Neutrophil (primary cell): ENCODE results near the gene CACNA2D2.

Experiments used
- H3K27ac ChIP-seq: fragments of 200-600 bp; sonication (generic); 2 replicates; pipeline ENCODE4 v1.5.1; 2016; ENCODE audit warnings: mild to moderate bottlenecking, moderate library complexity
- H3K27me3 ChIP-seq: fragments of 200-600 bp; sonication (generic); 2 replicates; pipeline ENCODE4 v1.6.0; 2016; ENCODE audit warnings: mild to moderate bottlenecking
- H3K36me3 ChIP-seq: fragments of 200-600 bp; sonication (generic); 2 replicates; pipeline ENCODE4 v1.5.1; 2017
- H3K4me1 ChIP-seq, 2 experiments: fragments of 200-600 bp in 1 of 2; sonication (generic) in 1 of 2; 1 replicate in 1 of 2; 2 replicates in 1 of 2; pipeline versions ENCODE4 v1.5.1 to v1.6.1; 2013 to 2016; ENCODE audit warnings: low read depth in 1 of 2, low read length in 1 of 2, mild to moderate bottlenecking in 1 of 2, moderate library complexity in 1 of 2; ENCODE audit not compliant: control insufficient read depth in 1 of 2, insufficient read depth in 1 of 2
- H3K4me3 ChIP-seq, 2 experiments: fragments of 200-600 bp in 1 of 2; sonication (generic) in 1 of 2; 1 replicate in 1 of 2; 2 replicates in 1 of 2; pipeline ENCODE4 v1.5.1; 2013 to 2016; ENCODE audit warnings: low read depth in 1 of 2, low read length in 1 of 2, mild to moderate bottlenecking in 1 of 2, moderate library complexity in 1 of 2
- H3K9me3 ChIP-seq: fragments of 200-600 bp; sonication (generic); 2 replicates; pipeline ENCODE4 v1.5.1; 2016
- CTCF ChIP-seq: fragments of 200-600 bp; sonication (generic); IDR thresholded peaks from 2 replicates; pipeline ENCODE4 v1.5.1; 2016; ENCODE audit warnings: antibody characterized with exemption

The CACNA2D2 gene

GRCh38 chr3:50340147-50340447 lies 163.3 kb downstream of the CACNA2D2 start:
- H3K27ac ChIP-seq, result peak overlapping the region; percentile 100
- H3K27me3 ChIP-seq, result no peaks in the 10 kb centered on the region
- H3K36me3 ChIP-seq, result no peaks in the 10 kb centered on the region
- H3K4me1 ChIP-seq, result peaks cover 77% of the 10 kb centered on the region in 2 experiments
- TF ChIP-seq CTCF, result no peak
- H3K4me3 ChIP-seq, result peak overlapping the region; percentile 91 to 93
- no peaks in the 10 kb centered on the region for H3K9me3 ChIP-seq

GRCh38 chr3:50339485-50340146 lies 163.8 kb downstream of the CACNA2D2 start:
- H3K27me3 ChIP-seq, result no peaks in the 10 kb centered on the region
- peak overlapping the region; percentile 100 for H3K27ac ChIP-seq
- H3K36me3 ChIP-seq, result no peaks in the 10 kb centered on the region
- peak overlapping the region; percentile 91 to 93 for H3K4me3 ChIP-seq
- H3K9me3 ChIP-seq, result no peaks in the 10 kb centered on the region
- TF ChIP-seq CTCF, result no peak
- peaks cover 72% of the 10 kb centered on the region in 2 experiments for H3K4me1 ChIP-seq

- Histone ChIP-seq H3K27ac (peak overlapping the region; percentile 100), H3K4me3 (peak overlapping the region; percentile 91 to 93), H3K9me3 (no peaks in the 10 kb centered on the region)
Measured at GRCh38 chr3:50338965-50339364, 164.5 kb downstream of the CACNA2D2 start.

GRCh38 chr3:50337175-50337861 lies 166.1 kb downstream of the CACNA2D2 start:
- Histone ChIP-seq H3K4me3 (peak overlapping the region; percentile 91 to 93), H3K27ac (peak overlapping the region; percentile 100), H3K9me3 (no peaks in the 10 kb centered on the region), H3K27me3 (no peaks in the 10 kb centered on the region), H3K36me3 (no peaks in the 10 kb centered on the region), H3K4me1 (peaks cover 60 to 70% of the 10 kb centered on the region in 2 experiments)
- peak; percentile 18 for TF ChIP-seq CTCF

More at GRCh38 chr3:50338965-50339364, 164.5 kb downstream of the CACNA2D2 start:
- no peaks in the 10 kb centered on the region for H3K27me3 ChIP-seq
- TF ChIP-seq CTCF, result peak; percentile 14
- H3K36me3 ChIP-seq, result no peaks in the 10 kb centered on the region
- peaks cover 71 to 78% of the 10 kb centered on the region in 2 experiments for H3K4me1 ChIP-seq

GRCh38 chr3:50336452-50337174 lies 166.8 kb downstream of the CACNA2D2 start:
- Histone ChIP-seq H3K36me3 (peaks cover 7% of the 10 kb centered on the region), H3K9me3 (no peaks in the 10 kb centered on the region), H3K4me3 (peak overlapping the region; percentile 91 to 93), H3K27ac (peak overlapping the region; percentile 100), H3K4me1 (peaks cover 53 to 63% of the 10 kb centered on the region in 2 experiments), H3K27me3 (no peaks in the 10 kb centered on the region)
- TF ChIP-seq CTCF, result no peak
